ACHN (cell line): Measurements from ENCODE around the gene DNAJC9.

ENCODE experiments used
- DNase-seq: peaks from one replicate; pipeline ENCODE4 v3.0.0-alpha.2; 2015
- in situ Hi-C: cut with HindIII; loops from 2 replicates; pipeline ENCODE4 v1.10.0; 2017; ENCODE audit warnings: low sequenced_read_pairs, low pct_ligation_motif_present, low pct_unique_long_range_greater_than_20kb

Gene DNAJC9

DNA sequence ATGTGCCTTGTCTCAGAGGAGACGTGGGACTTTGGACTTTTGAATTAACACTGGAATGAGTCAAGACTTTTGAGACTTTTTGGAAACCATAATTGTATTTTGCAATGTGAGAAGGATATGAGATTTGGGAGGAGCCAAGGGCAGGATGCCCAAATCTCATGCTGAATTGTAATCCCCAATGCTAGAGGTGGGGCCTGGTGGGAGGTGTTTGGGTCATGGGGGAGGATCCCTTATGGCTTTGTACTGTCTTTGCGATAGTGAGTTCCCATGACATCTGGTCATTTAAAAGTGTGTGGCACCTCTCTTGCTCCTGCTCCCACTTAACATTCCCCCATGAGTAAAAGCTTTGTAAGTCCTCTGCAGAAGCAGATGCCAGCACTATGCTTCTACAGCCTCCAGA, 39.2 kb downstream of the DNAJC9 start:
- in situ Hi-C loops: no loop called here
- no peak for DNase-seq

DNA sequence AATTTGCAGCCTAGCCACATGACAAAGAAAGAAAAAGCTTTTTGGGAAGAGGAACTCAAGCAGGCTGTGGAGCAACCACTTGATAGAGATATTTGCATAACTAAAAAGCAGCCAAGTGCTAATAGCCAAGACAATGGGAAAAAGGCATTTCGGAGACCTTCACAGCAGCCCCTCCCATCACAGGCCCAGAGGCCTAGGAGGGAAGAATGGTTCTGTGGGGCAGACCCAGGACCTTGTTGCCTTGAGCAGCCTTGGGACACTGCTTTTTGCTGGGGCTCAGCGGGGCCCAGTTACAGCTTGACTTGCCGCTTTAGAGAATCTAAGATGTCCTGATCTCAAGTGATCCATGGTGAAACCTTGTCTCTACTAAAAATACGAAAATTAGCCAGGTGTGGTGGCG, 40.7 kb downstream of the DNAJC9 start:
- in situ Hi-C loops: no loop called here
- no peak for DNase-seq

DNA sequence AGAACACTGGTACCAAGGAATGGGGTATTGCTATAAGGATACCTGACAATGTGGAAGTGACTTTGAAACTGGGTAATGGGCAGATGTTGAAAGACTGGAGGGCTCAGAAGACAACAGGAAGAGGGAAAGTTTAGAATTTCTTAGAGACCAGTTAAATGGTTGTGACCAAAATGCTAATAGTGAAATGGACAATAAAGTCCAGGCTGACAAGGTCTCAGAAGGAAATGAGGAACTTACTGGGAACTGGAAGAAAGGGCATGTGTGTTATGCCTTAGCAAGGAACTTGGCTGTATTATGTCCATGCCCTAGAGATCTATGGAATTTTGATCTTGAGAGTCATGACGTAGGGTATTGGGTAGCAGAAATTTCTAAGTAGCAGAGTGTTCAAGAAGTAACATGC, 41.2 kb downstream of the DNAJC9 start:
- no peak for DNase-seq
- in situ Hi-C loops: no loop called here

DNA sequence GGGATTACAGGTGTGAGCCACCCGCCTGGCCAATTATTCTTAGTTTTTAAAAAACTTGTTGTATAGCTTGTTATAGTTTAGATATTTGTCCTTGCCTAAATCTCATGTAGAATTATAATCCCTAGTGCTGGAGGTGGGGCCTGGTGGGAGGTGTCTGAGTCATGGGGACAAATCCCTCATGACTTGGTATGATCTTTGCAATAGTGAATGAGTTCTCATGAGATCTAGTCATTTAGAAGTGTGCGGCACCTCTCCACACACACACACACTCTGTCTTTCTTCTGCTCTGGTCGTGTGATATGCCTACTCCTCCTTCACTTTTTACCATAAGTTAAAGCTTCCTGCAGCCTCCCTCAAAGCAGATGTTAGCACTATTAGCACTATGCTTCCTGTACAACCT, 42.0 kb downstream of the DNAJC9 start:
- in situ Hi-C loops: no loop called here

More for the DNA sequence above, 42.0 kb downstream of the DNAJC9 start:
- no peak for DNase-seq
